Measurements from ENCODE around the gene TMEM129. TPM values are rescaled to one million over a fixed set of nuclear protein-coding genes. Genes with fewer than 3 reads are reported as not detected.

Gene TMEM129
- total and polyA plus RNA-seq, 7 donors, result 11.8 to 43.6 (median 31.6) TPM

DNA sequence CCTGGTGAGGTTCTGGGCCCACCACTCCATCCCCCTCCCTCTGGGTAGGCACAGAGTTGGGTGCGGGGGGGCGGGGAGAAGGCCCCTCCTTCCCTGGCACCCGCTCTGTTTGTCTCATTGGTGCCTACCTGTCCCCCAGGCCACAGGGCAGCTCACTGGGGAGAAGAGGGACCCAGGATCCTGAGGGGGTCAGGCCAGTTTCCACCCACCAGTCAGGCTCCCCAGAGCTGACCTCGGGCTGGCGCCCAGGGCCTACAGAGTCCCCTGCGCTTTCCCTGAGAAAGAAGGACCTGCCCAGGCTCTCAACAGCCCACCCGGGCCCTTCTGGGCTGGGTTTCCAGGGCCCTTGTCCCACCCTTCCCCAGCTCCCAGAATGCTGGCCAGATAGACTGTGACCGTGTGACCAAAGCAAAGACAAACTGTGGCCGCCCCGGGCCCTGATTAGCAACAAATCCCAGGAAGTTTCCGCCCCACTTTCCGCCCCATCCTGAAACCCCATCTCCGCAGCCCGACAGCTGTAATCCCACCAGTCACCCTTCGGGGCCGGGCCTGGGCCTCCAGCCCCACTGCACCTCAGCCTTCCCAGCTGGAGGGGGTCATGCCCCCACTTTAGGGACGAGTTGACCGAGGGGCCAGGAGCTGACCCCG, 38.2 kb upstream of the TMEM129 start:
- Histone ChIP-seq H3K9me3 (no peaks in the 10 kb centered on the region), H3K36me3 (ENCODE audit: insufficient read depth in 1 of 2, low read depth in 1 of 2) (no peaks in the 10 kb centered on the region), H3K4me1 (peaks cover 3% of the 10 kb centered on the region), H3K27me3 (ENCODE audit: insufficient read depth in 3 of 3, low read length in 2 of 3) (peaks cover 0 to 4% (median 0%) of the 10 kb centered on the region in 3 donors), H3K27ac (no peak overlapping the region), H3K4me3 (no peak overlapping the region)
- intact Hi-C loops (cut with DNase I), result no loop called here
- DNase-seq (no peak), ATAC-seq (no peak)
- TF ChIP-seq, protein P1, sequence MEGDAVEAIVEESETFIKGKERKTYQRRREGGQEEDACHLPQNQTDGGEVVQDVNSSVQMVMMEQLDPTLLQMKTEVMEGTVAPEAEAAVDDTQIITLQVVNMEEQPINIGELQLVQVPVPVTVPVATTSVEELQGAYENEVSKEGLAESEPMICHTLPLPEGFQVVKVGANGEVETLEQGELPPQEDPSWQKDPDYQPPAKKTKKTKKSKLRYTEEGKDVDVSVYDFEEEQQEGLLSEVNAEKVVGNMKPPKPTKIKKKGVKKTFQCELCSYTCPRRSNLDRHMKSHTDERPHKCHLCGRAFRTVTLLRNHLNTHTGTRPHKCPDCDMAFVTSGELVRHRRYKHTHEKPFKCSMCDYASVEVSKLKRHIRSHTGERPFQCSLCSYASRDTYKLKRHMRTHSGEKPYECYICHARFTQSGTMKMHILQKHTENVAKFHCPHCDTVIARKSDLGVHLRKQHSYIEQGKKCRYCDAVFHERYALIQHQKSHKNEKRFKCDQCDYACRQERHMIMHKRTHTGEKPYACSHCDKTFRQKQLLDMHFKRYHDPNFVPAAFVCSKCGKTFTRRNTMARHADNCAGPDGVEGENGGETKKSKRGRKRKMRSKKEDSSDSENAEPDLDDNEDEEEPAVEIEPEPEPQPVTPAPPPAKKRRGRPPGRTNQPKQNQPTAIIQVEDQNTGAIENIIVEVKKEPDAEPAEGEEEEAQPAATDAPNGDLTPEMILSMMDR (IDR thresholded peaks at IDR 0.05), result no peak
- 74 to 80% (median 75%) methylated on average over 16 to 19 of the region's 19 CpGs for WGBS, 3 donors

DNA sequence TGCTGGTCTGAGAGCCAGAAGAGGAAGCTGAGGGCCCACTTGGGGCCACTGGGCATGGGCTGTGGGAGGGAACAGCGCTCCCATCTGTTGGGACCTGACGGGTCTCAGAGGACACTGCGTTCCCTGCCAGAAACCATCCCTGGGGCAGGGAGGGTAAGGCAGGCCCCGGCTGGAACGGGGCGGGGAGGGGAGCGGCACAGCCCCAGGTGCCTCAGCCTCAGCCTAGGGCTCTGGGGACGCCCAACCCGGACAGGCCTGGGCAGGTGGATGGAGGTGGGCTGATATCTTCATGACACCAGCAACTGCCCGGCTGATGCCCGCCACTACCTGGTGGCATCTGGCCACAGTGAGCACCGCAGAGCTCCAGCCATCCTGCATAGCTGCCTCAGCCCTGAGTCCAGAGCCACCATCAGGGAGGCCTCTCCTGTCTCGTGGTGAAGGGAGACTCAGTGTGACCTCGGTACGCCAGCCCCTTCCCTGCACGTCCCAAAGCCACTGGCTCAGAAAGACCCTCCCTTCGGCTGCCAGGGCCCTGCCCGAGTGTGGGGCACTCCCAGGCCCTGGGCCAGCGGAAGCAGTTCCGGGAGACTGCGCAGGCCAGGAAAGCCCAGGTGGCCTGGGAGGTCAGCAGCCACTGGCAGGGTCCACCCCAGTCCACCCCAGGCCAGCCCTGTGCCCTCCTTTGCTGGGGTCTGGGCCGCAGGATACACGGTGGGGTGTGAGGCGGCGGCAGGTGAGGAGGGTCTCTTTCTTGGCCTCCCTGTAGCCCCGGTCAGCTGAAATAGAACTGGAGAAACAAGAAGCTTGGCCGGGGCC, 37.4 kb upstream of the TMEM129 start:
- Histone ChIP-seq H3K4me3 (no peak overlapping the region), H3K36me3 (ENCODE audit: insufficient read depth in 1 of 2, low read depth in 1 of 2) (no peaks in the 10 kb centered on the region), H3K9me3 (no peaks in the 10 kb centered on the region), H3K4me1 (peaks cover 3% of the 10 kb centered on the region), H3K27ac (no peak overlapping the region), H3K27me3 (ENCODE audit: insufficient read depth in 3 of 3, low read length in 2 of 3) (peaks cover 0 to 4% (median 0%) of the 10 kb centered on the region in 3 donors)
- TF ChIP-seq, protein P1 (IDR thresholded peaks at IDR 0.05), result no peak
- DNase-seq (no peak), ATAC-seq (no peak)
- intact Hi-C loops (cut with DNase I), result no loop called here
- WGBS, 3 donors, result 84 to 92% (median 90%) methylated on average over 24 to 27 of the region's 27 CpGs

DNA sequence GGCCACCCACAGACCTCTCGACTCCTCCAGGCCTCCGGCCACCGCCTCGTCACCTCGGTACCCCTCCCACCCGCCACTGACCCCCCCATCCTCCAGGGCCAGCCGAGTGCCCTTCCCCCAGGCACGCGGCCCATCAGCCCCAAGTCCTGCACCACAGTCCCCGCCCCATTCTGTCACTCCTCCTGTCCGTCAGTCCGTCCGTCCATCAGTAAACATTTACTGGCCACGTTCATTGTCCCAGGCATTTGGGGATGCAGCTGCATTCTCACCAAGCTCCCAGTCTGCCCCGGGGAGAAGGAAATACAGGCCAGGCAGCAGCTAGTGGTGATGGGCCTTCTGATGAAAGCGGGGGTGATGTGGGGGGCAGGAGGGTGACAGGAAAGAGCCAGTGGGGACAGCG, 36.7 kb upstream of the TMEM129 start:
- WGBS, 3 donors, result 64 to 81% (median 67%) methylated on average over 11 to 17 of the region's 17 CpGs
- DNase-seq, result no peak

DNA sequence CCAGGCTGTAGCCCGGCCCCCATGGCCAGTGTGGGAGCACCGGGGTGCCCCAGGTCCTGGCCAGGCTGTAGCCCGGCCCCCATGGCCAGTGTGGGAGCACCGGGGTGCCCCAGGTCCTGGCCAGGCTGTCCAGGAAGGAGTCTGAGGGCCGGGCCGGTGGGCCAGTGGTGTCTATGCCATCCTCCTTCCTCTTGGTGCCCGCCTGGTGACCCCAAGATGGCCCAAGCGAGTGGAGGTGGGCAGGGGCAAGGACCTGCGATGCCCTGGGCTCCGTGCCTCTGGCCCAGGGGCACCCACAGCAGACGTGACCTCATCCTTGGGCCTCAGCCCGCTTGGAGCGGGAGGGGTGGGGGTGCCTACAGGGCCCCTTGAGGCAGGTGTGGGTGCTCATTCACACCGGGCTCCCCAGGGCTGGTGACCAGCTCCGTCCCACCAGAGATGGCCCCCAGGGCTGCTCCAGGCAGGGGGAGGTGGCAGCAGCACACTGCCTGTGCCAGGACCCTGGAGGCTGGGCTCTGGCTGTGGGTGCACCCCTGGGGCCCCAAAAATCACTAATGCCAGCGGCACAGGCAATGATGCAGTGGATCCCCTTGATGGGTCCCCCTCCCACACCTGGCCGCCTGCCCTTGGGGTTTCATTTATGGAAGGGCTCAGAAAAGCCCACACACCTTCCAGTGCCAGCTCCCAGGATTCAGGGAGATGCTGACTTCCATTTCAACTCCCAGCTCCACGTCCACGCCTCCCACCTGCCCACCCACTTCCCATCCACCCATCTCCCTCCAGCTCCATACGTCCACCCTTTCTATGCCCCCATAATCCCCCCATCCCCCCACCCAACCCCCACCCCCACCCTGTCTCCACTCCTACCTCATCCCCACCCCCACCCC, 36.0 kb upstream of the TMEM129 start:
- whole genome bisulfite sequencing, 3 donors, result 76 to 84% (median 80%) methylated on average over 18 to 20 of the region's 20 CpGs
- H3K9me3 ChIP-seq, result no peaks in the 10 kb centered on the region
- TF ChIP-seq, protein P1 (IDR thresholded peaks at IDR 0.05), result no peak
- no peak overlapping the region for H3K4me3 ChIP-seq
- H3K4me1 ChIP-seq, result no peaks in the 10 kb centered on the region
- no peak for DNase-seq
- no peak overlapping the region for H3K27ac ChIP-seq
- ATAC-seq, result no peak
- H3K27me3 ChIP-seq (ENCODE audit: insufficient read depth in 3 of 3, low read length in 2 of 3), result peaks cover 0 to 2% (median 0%) of the 10 kb centered on the region in 3 donors
- intact Hi-C loops (cut with DNase I), result no loop called here
- no peaks in the 10 kb centered on the region for H3K36me3 ChIP-seq (ENCODE audit: insufficient read depth in 1 of 2, low read depth in 1 of 2)

More for the DNA sequence above, 36.7 kb upstream of the TMEM129 start:
- Histone ChIP-seq H3K9me3 (no peaks in the 10 kb centered on the region), H3K4me1 (no peaks in the 10 kb centered on the region), H3K36me3 (ENCODE audit: insufficient read depth in 1 of 2, low read depth in 1 of 2) (no peaks in the 10 kb centered on the region), H3K4me3 (no peak overlapping the region), H3K27ac (no peak overlapping the region), H3K27me3 (ENCODE audit: insufficient read depth in 3 of 3, low read length in 2 of 3) (peaks cover 0 to 4% (median 0%) of the 10 kb centered on the region in 3 donors)
- no peak for ATAC-seq
- intact Hi-C loops (cut with DNase I), result no loop called here
- TF ChIP-seq, protein P1 (IDR thresholded peaks at IDR 0.05), result no peak

All from psoas muscle (tissue), 8 donors.